CD1c-positive myeloid dendritic cell (primary cell): Measurements from ENCODE around the gene AGBL3.

Experiments
- DNase-seq: peaks from one replicate; pipeline ENCODE4 v3.0.0-alpha.2; 2016; ENCODE audit errors: extremely low spot score

Gene AGBL3

DNA sequence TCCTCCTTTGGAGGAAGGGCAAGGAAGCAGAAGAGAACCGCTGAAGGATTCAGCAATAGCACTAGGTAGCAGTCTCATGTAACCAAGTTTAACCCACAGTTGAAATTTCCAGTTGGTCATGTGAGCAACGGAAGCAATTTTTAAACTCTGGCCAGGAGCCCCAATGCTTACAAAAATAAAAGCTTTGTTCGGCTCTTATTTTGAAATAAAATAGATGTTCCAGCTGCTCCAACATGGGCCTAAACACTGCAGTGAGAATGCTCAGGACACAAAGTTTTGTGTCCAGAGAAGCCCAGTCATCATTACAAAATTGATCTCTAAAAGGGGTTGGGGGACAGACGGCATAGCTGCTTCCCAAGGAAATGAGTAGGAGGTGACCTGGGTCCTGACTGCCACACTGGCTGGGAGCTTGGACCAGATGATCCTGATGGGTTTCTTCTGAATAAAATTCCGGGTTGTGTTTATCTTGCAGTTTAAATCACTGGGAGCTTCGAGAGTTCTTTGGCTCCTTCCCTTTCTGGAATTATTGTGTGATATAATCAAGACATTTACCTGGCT, 161.1 kb downstream of the AGBL3 start:
- peak; percentile 43 for DNase-seq

DNA sequence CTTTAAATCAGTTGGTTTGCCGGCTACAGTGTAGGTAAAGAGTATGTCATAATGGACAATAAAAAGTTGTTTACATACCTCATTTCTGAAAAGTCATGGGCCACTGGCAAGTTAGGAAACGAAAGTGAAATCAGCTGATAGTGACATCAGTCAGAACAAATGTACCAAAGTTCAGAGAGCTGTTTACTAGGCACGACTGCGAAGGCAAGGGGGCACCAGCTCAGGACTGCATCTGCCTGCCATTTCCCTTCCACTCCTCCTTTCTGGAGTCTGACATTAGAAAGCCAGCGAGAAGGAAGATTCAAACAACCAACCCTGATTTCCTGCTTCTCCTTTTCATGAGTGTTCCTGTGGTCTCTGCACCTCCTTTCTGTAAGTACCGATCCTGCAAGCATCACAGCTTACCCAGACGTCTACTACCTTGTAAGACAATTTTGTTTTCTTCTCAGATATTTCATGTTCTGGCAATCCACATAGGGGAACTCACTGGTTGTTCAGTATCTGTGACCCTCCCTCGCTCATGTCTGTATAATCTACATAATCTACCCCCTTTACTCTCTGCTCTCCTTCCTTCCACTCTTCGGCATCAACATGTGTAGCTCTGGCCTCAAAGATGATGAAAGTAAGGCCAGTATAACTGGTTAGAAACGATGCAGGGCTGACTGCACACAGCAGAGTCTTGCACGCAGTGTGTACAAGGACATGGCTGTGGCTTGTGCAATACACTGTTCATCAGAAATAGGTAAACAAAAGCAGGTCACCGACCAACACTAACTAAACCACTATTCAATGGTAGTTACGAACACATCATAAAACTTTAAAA, 161.8 kb downstream of the AGBL3 start, which contains the start of gene TMEM140:
TSS of gene TMEM140 (plus strand) at position 174 of the 823 bp plus-strand sequence. CDS start 16,370 bp downstream, outside the sequence.
- peak; percentile 74 for DNase-seq

DNA sequence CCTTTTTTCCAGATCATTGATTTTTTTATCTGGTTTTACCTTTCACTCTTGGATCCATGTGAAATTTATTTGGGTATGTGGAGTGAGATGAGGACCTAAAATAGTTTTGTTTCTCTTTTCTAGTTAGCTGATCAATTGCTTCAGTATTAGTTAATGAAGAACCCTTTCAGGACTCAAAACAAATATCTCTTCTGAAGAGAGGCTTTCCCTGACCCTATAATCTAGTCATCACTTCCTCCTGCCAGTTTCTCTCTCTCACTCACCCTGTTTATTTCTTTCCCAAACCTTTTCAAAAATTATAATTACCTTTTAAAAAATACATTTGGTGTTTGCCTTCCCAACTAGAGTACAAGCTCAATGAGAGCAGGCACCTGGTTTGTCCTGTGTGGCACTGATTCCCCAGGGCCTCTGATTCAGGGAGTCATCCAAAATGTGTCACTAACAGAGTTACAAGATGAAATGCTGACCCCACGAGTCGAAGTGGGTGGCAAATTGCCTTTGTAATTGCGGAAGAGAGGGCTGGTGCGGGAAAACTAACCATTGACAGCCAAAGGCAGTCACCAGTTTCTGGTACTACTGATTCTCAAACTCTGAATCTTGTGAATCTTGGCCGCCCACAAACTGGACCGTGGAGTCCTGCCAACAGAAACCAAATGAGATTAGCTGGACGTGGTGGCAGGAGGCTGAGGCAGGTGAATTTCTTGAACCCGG, 163.9 kb downstream of the AGBL3 start:
- peak; percentile 33 for DNase-seq

DNA sequence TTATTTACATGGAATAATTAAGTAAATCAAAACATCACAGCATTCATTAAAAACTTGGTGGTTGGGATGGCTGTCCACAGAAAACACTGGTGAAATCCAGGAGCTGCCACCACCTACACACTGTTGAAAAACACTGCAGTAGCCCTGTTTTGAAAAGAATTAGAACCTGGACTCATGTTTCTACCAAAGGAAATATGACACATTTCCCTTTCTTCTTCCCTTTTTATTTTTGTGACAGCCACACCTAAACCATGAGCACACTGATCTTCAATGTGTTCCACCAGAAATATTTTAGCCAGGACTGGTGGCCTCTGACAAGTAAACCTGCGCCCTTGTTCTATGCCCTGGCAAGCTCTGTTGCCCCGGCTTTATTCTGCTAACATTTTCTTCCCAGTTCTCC, 164.8 kb downstream of the AGBL3 start:
- DNase-seq = peak; percentile 46

DNA sequence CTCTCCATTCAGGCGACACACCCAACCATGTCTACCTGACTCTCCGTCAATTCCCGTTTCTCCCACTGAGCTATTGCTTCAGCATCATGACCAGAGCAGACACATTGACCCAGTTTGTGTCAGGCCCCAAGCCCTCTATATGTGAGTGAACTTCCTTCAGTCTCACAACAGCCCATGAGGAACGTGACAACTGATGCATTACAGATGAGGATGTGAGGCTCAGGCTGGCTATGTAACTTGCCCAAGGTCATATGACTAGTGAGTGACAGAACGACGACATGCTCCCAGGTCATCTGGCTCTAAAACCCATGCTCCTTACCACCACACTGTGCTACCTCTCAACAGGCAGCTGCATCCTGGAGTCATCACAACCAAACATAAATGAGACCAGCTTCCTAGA, 165.2 kb downstream of the AGBL3 start:
- peak; percentile 77 for DNase-seq

DNA sequence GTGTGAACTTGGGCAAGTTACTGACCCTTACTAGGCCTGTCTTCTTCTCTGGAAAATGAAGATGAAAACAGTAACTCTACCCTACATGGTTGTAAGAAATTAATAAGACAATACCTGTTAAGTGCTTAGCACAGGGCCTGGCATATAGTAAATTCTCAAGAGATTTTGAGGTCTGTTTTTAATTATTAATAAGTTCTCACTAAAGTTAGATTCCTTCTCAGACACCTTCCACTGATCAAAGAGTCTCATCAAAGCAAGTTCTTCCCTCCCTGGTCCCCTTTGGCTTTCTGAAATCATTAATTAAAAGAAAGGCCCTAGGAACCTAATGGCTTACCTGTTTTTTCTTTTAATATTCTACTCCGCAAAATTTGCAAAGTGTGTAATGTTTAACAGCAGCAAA, 166.1 kb downstream of the AGBL3 start:
- DNase-seq = no peak

DNA sequence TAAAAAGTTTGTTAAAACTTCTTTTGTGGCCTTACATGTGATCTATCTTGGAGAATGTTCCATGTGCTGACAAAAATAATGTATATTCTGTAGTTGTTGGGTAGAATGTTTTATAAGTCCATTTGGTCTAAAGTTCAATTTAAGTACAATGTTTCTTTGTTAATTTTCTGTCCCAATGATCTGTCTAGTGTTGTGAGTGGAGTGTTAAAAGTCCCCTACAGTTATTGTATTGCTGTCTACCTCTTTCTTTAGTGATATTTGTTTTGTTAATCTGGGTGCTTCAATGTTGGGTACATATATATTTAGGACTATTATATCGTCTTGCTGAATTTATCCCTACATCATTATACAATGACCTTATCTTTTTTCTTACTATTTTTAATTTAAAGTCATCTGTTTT, 168.4 kb downstream of the AGBL3 start:
- no peak for DNase-seq

DNA sequence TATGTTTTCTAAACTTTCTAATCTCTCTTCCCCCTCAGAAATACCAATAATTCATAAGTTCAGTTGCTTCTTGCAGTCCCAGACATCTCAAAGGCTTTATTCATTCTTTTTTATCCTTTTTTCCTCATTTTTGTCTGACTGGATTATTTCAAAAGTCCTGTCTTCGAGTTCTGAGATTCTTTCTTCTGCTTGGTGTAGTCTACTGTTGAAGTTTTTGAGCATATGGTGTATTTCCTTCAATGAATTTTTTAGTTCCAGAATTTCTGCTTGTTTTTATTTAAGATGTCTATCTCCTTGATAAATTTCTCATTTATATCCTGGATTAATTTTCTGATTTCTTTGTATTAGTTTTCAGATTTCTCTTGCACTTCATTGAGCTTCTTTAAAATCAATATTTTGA, 170.0 kb downstream of the AGBL3 start:
- no peak for DNase-seq

DNA sequence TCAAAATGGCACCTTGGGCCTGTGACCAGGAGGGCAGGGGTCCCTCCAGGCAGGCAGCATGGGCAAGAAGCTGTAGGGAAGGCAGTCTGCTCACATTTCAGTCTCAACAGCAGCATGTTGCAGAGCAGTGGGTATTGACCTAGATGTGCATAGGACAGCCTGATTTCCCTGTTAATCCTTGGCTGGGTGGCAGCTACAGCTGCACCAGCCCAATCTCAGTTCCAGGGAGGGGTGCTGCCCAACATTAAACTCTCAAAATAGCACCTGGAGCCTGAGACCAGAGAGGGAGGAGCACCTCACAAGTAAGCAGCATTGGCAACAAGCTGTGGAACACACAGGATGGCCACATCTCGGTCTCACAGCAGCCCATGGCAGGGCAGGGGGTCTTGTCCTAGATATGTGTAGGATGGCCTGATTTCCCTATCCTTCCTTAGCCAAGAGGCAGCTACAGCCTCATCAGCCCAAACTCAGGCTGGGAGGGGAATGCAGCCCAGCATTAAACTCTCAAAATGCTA, 171.9 kb downstream of the AGBL3 start:
- no peak for DNase-seq

DNA sequence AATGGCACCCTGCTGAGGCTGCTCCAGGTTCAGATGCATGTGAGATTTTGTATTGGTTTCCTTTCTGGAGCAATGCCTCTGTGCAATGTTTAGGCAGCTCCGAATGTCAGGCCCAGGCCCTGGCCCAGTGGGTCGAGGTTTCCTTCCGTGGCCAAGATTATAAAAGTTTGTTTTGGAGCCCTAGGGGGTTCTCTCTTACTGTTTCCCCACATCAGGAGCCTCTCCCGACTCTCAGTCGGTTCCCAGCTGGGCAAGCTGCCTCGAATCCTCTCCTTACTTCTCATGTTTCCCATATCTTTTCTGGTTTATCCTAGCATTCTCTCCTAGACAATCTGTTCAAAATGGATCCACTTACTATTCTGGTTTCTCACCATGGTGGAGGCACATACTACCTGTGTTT, 172.6 kb downstream of the AGBL3 start:
- no peak for DNase-seq

DNA sequence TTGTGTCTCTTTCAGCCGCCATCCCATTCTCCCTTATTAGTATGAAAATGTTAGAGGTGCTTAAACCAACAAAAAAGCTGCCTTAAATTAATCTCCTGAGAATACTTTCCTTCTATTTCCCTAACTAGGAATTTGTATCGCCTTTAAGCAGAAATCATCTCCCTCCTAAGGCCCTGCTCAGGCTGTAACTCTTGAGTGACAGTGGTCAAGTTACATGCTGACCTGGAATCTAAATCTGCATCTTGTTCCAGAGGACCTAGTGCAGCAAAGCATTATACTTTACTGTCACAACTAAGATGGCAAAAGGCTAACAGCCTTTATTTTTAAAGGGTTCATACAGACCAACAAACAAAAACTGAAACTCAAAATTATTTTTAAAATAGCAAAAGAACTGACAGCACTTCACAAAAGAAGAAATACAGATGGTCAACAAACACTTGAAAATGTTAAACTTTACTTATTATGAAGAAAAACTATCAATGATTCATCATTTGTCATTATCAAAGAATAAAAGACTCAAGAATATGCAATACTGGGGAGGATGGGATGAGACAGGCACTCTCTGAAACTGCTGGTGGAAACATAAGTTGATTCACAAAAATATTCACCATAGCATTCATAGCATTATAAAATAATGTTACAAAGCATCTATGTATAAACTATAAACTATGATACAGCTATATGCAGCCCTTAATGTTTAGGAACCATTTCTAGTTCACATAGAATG, 173.2 kb downstream of the AGBL3 start:
- DNase-seq = no peak

DNA sequence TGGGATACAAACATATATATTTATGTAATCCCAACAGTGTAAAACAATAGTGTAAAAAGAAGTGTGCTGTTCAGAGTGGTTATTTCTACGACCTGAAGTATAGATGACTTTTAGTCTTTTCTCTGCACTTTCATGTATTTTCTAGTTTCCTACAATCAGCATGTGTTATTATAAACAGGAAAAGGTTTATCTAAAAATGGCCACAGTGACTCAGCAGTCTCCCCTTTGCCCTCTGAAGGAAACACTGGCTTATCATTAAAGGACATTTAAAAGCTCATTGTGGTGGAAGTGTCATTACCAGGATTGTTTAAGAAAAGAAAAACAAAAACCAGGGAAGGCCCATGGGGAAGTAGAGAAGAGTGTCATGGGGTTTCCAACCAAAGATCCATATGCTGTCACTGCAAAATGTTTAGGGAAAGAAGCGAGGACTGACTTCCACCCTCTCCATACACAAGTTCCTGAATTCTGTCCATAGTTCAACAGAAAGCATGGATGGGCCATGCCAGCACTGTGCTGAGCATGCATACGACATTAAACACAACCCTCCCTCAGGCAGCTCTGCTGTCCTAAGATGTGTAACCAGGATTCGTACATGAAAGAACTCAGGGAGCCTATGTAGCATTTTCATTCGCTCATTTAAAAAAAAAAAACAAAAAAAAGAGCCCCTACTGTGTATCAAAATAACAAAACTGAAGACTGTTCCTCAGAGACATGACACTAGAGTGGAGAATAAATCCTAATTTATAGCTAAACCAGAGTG, 174.0 kb downstream of the AGBL3 start:
- peak; percentile 41 for DNase-seq

DNA sequence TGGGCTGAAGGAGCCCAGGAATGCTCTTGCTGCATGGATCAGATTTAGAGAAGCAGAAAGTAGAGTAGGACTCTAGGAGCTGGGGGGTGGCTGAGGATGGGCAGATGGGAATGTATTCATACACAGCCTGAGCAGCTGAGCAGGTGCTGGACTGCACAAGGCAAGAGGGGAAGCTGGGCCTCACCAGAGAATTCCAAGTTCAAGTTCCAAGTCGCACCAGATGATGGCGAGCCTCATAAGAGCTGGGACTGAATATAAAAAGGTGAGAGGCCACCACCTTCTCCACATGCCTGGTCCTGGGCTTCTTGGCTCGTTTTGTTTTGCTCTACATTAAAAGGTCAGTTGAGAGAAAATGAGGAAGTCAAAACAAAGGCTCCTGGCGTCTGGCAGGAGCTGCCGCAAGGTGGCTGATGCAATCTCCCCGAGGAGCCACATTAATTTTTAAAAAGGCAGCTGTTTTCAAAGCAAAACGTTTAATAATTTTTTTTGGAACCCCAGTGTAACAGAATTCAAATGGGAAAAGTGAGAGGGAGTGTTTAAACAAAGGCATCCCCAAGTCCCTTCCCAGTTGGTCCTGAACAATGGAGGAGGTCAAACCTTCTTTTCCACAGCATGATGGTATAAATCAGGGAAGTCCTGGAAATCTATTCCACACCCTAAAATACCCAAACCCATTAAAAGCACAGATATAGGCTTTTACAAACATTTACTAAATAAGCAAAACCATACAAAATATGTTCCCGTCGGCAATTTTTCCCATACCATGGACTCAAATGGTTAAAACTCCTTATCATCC, 174.7 kb downstream of the AGBL3 start:
- peak; percentile 50 for DNase-seq

DNA sequence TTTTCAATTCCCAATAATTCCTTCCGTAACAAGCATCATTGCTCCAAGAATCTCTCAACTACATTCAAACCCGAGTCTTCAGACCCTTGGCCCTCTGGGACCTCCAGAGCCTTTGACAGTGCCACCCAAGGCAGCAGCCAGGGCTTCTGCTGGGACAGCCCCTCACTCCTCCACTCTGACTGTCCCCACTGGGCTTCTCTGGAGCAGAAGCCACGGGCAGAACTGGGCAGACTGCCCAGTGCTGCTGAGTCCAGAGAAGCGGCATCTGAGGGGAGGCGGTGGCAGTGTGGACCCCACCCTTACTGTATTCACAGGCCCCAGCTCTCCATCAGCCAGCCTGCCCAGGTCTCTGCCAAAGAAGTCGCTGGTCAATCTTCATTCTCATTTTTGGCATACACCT, 175.4 kb downstream of the AGBL3 start:
- no peak for DNase-seq

DNA sequence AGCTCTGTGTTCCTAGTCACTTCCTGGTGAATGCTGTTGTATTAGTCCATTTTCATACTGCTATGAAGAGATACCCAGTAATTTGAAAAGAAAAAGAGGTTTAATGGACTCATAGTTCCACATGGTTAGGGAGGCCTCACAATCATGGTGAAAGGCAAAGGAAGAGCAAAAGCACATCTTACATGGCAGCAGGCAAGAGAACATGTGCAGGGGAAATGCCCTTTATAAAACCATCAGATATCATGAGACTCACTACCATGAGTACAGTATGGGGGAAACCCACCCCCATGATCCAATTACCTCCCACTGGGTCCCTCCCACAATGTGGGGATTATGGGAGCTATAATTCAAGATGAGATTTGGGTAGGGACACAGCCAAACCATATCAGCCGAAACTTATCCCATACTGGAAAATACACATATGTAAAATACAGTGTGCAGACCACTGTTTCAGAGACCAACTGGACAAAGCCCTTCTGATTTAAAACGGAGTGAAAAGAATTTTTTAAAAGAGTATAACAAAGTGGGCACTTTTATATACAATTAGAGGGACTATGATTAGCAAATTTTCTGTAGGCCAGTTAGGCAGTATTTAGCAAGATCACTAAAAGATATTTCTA, 176.2 kb downstream of the AGBL3 start:
- DNase-seq = no peak

DNA sequence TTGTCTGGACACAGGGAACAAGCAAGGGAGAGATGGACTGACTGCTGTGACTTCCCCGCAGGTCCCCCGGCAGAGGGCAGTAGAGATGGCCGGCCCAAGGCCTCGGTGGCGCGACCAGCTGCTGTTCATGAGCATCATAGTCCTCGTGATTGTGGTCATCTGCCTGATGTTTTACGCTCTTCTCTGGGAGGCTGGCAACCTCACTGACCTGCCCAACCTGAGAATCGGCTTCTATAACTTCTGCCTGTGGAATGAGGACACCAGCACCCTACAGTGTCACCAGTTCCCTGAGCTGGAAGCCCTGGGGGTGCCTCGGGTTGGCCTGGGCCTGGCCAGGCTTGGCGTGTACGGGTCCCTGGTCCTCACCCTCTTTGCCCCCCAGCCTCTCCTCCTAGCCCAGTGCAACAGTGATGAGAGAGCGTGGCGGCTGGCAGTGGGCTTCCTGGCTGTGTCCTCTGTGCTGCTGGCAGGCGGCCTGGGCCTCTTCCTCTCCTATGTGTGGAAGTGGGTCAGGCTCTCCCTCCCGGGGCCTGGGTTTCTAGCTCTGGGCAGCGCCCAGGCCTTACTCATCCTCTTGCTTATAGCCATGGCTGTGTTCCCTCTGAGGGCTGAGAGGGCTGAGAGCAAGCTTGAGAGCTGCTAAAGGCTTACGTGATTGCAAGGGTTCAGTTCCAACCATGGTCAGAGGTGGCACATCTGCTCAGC, 178.2 kb downstream of the AGBL3 start:
- DNase-seq = no peak

DNA sequence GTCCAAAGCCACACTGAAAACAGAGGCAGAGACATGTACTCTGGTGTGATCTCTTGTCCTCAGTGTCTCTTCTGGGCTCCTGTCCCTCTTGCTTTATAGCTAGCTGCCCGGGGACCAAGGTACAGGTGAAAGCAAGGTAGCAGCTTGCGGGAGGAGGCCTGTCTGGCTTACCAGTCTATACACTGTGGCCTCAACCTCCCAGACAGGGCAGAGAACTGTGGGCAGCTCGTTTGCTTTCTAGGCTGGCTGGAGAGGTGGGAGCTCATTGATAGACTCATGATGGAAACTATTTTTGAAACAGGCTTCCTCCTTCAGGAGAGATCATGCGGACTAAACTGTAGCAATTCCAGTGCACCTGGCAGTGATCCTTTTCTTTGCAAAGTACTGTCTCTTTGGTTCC, 179.6 kb downstream of the AGBL3 start:
- DNase-seq = no peak

DNA sequence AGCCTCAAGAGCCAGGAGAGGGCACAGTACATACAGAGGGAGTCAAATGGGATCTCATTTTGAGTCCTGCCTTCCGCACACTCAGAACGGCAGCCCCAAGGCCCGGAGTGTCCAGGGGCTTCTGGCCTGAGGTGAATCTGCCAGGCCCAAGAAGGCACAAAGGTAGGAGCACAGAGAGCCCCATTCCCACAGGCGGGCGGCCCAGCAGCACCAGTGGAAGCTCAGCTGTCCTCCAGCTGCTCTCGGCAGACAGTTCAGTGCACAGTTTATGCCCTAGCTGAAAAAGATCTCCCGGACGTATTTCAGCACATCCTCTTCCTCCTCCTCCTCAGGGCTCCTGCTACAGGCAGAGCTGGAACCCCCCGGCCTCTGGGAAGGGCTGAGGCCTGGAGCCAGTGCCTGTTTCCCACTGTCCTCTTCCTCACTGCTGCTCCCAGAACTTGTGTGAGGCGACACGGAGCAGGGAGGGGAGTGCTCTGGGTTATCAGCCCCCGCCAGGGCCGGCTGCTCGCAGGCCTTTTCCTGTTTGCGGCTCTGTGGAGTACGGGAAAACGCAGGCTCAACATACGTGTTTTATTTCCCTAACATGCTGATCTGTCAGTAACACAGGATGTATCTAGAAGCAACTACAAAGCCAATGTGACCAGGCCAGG, 180.2 kb downstream of the AGBL3 start:
- DNase-seq = no peak
